ENCODE measurements around the gene PELI2. TPM values are rescaled to one million over a fixed set of nuclear protein-coding genes. Genes with fewer than 3 reads are reported as not detected.

Gene PELI2
- total and polyA plus RNA-seq, 3 experiments from 2014 or later, result 1.0 to 3.3 (median 2.7) TPM

GRCh38 chr14:56108057-56108456, 10.2 kb upstream of the PELI2 start:
- POLR2A ChIA-PET, result no interaction called here
- CTCF ChIA-PET, result interaction anchor here (1.1 kb wide), 1 partner anchor 11 kb away, joined by 3 read pairs; no protein-coding TSS in a partner anchor
- Histone ChIP-seq H3K27me3 (ENCODE audit: insufficient read depth, low read length, poor library complexity, severe bottlenecking) (no peaks in the 10 kb centered on the region), H3K27ac (ENCODE audit: low read depth, low read length) (no peak overlapping the region), H3K36me3 (ENCODE audit: insufficient read depth, low read length) (no peaks in the 10 kb centered on the region), H3K4me1 (ENCODE audit: insufficient read depth, low read length) (peaks cover 5% of the 10 kb centered on the region), H3K9me3 (ENCODE audit: low read length) (no peaks in the 10 kb centered on the region), H3K4me3 (ENCODE audit: low read length) (no peak overlapping the region)
- peaks cover 5 to 24% of the 10 kb centered on the region in 2 donors for H3K27me3 Mint-ChIP-seq
- DNase-seq, result no peak
- H3K4me1 Mint-ChIP-seq, result no peaks in the 10 kb centered on the region
- H3K4me3 Mint-ChIP-seq, result no peak overlapping the region
- peaks cover 0 to 2% (median 0%) of the 10 kb centered on the region in 5 donors for H3K9me3 Mint-ChIP-seq
- no peak overlapping the region for H3K27ac Mint-ChIP-seq
- H3K36me3 Mint-ChIP-seq, result peaks cover 0 to 11% (median 5%) of the 10 kb centered on the region in 3 donors

GRCh38 chr14:56112781-56113180, 5.4 kb upstream of the PELI2 start:
- Mint-ChIP-seq H3K4me1 (peaks cover 15 to 21% (median 19%) of the 10 kb centered on the region in 3 donors), H3K36me3 (peaks cover 2 to 11% (median 3%) of the 10 kb centered on the region in 3 donors), H3K27me3 (peaks cover 1 to 11% of the 10 kb centered on the region in 2 donors), H3K27ac (peak overlapping the region in 1 of 8 donors; percentile 8), H3K9me3 (peaks cover 0 to 2% (median 0%) of the 10 kb centered on the region in 5 donors), H3K4me3 (no peak overlapping the region)
- Histone ChIP-seq H3K27ac (ENCODE audit: low read depth, low read length) (no peak overlapping the region), H3K27me3 (ENCODE audit: insufficient read depth, low read length, poor library complexity, severe bottlenecking) (no peaks in the 10 kb centered on the region), H3K4me3 (ENCODE audit: low read length) (no peak overlapping the region), H3K9me3 (ENCODE audit: low read length) (no peaks in the 10 kb centered on the region), H3K36me3 (ENCODE audit: insufficient read depth, low read length) (no peaks in the 10 kb centered on the region), H3K4me1 (ENCODE audit: insufficient read depth, low read length) (peaks cover 22% of the 10 kb centered on the region)
- no peak for DNase-seq
- ChIA-PET CTCF (no interaction called here), POLR2A (no interaction called here)

- POLR2A ChIA-PET, result no interaction called here
- H3K4me1 Mint-ChIP-seq, result peaks cover 28 to 35% (median 32%) of the 10 kb centered on the region in 3 donors
These were observed 2.8 kb upstream of the PELI2 start for GRCh38 chr14:56115334-56115870.

GRCh38 chr14:56115976-56116893, 2.0 kb upstream of the PELI2 start:
- Histone ChIP-seq H3K4me1 (ENCODE audit: insufficient read depth, low read length) (peaks cover 36% of the 10 kb centered on the region), H3K36me3 (ENCODE audit: insufficient read depth, low read length) (no peaks in the 10 kb centered on the region), H3K27ac (ENCODE audit: low read depth, low read length) (no peak overlapping the region), H3K27me3 (ENCODE audit: insufficient read depth, low read length, poor library complexity, severe bottlenecking) (no peaks in the 10 kb centered on the region), H3K4me3 (ENCODE audit: low read length) (no peak overlapping the region), H3K9me3 (ENCODE audit: low read length) (no peaks in the 10 kb centered on the region)
- H3K36me3 Mint-ChIP-seq, result peaks cover 0 to 6% (median 5%) of the 10 kb centered on the region in 3 donors
- ChIA-PET CTCF (no interaction called here), POLR2A (no interaction called here)
- H3K27ac Mint-ChIP-seq, result peak overlapping the region; percentile 10 to 99 (median 67)
- H3K4me1 Mint-ChIP-seq, result peaks cover 35 to 43% (median 41%) of the 10 kb centered on the region in 3 donors
- DNase-seq, result peak in 1 of 5 donors; percentile 25
- peak overlapping the region; percentile 5 to 79 (median 30) for H3K4me3 Mint-ChIP-seq
- peaks cover 0 to 2% (median 0%) of the 10 kb centered on the region in 5 donors for H3K9me3 Mint-ChIP-seq
- peaks cover 6 to 19% of the 10 kb centered on the region in 2 donors for H3K27me3 Mint-ChIP-seq

More at GRCh38 chr14:56115334-56115870, 2.8 kb upstream of the PELI2 start:
- H3K4me3 Mint-ChIP-seq, result peak overlapping the region in 1 of 7 donors; percentile 20
- H3K9me3 ChIP-seq (ENCODE audit: low read length), result no peaks in the 10 kb centered on the region
- H3K36me3 ChIP-seq (ENCODE audit: insufficient read depth, low read length), result no peaks in the 10 kb centered on the region
- H3K27me3 Mint-ChIP-seq, result peaks cover 4 to 16% of the 10 kb centered on the region in 2 donors
- H3K27ac Mint-ChIP-seq, result peak overlapping the region in 7 of 8 donors; percentile 10 to 99 (median 49)
- CTCF ChIA-PET, result no interaction called here
- H3K36me3 Mint-ChIP-seq, result peaks cover 0 to 11% (median 6%) of the 10 kb centered on the region in 3 donors
- H3K27ac ChIP-seq (ENCODE audit: low read depth, low read length), result no peak overlapping the region
- no peaks in the 10 kb centered on the region for H3K27me3 ChIP-seq (ENCODE audit: insufficient read depth, low read length, poor library complexity, severe bottlenecking)
- H3K4me1 ChIP-seq (ENCODE audit: insufficient read depth, low read length), result peaks cover 32% of the 10 kb centered on the region
- H3K9me3 Mint-ChIP-seq, result peaks cover 0 to 2% (median 0%) of the 10 kb centered on the region in 5 donors
- no peak overlapping the region for H3K4me3 ChIP-seq (ENCODE audit: low read length)
- DNase-seq, result no peak

- Mint-ChIP-seq H3K27ac (no peak overlapping the region), H3K27me3 (peaks cover 6 to 37% of the 10 kb centered on the region in 2 donors), H3K36me3 (peaks cover 0 to 6% (median 1%) of the 10 kb centered on the region in 3 donors), H3K4me3 (peak overlapping the region in 5 of 7 donors; percentile 30 to 95 (median 68)), H3K4me1 (peaks cover 42 to 54% (median 51%) of the 10 kb centered on the region in 3 donors), H3K9me3 (no peaks in the 10 kb centered on the region)
- no peak overlapping the region for H3K27ac ChIP-seq (ENCODE audit: low read depth, low read length)
- no peaks in the 10 kb centered on the region for H3K36me3 ChIP-seq (ENCODE audit: insufficient read depth, low read length)
- H3K4me1 ChIP-seq (ENCODE audit: insufficient read depth, low read length), result peaks cover 31% of the 10 kb centered on the region
- H3K9me3 ChIP-seq (ENCODE audit: low read length), result no peaks in the 10 kb centered on the region
- peak overlapping the region; percentile 52 for H3K4me3 ChIP-seq (ENCODE audit: low read length)
- ChIA-PET POLR2A (no interaction called here), CTCF (interaction anchor here (1.0 kb wide), 1 partner anchor 11 kb away, joined by 3 read pairs; no protein-coding TSS in a partner anchor)
- no peaks in the 10 kb centered on the region for H3K27me3 ChIP-seq (ENCODE audit: insufficient read depth, low read length, poor library complexity, severe bottlenecking)
- peak in 2 of 5 donors; percentile 6 to 51 for DNase-seq
These were observed 485 bp downstream of the PELI2 start for GRCh38 chr14:56118611-56119181.

GRCh38 chr14:56119201-56119981, 1.2 kb downstream of the PELI2 start:
- POLR2A ChIA-PET, result no interaction called here
- H3K4me3 Mint-ChIP-seq, result peak overlapping the region; percentile 74 to 90 (median 87)
- Histone ChIP-seq H3K36me3 (ENCODE audit: insufficient read depth, low read length) (no peaks in the 10 kb centered on the region), H3K4me1 (ENCODE audit: insufficient read depth, low read length) (peaks cover 31% of the 10 kb centered on the region), H3K27ac (ENCODE audit: low read depth, low read length) (no peak overlapping the region), H3K27me3 (ENCODE audit: insufficient read depth, low read length, poor library complexity, severe bottlenecking) (no peaks in the 10 kb centered on the region), H3K9me3 (ENCODE audit: low read length) (no peaks in the 10 kb centered on the region), H3K4me3 (ENCODE audit: low read length) (peak overlapping the region; percentile 52)
- H3K27me3 Mint-ChIP-seq, result peaks cover 6 to 38% of the 10 kb centered on the region in 2 donors
- no peaks in the 10 kb centered on the region for H3K9me3 Mint-ChIP-seq
- H3K4me1 Mint-ChIP-seq, result peaks cover 42 to 55% (median 53%) of the 10 kb centered on the region in 3 donors
- H3K27ac Mint-ChIP-seq, result peak overlapping the region in 7 of 8 donors; percentile 36 to 80 (median 64)
- H3K36me3 Mint-ChIP-seq, result peaks cover 0 to 6% (median 1%) of the 10 kb centered on the region in 3 donors
- CTCF ChIA-PET, result interaction anchor here (1.0 to 1.4 kb wide), 2 partner anchors 9 to 11 kb away, joined by 3 read pairs; no protein-coding TSS in a partner anchor
- DNase-seq, result peak in 4 of 5 donors; percentile 7 to 32 (median 14)

GRCh38 chr14:56120091-56120691, 2.0 kb downstream of the PELI2 start:
- peaks cover 44 to 55% (median 53%) of the 10 kb centered on the region in 3 donors for H3K4me1 Mint-ChIP-seq
- Histone ChIP-seq H3K4me3 (ENCODE audit: low read length) (peak overlapping the region; percentile 52), H3K27me3 (ENCODE audit: insufficient read depth, low read length, poor library complexity, severe bottlenecking) (no peaks in the 10 kb centered on the region), H3K27ac (ENCODE audit: low read depth, low read length) (no peak overlapping the region), H3K36me3 (ENCODE audit: insufficient read depth, low read length) (no peaks in the 10 kb centered on the region), H3K4me1 (ENCODE audit: insufficient read depth, low read length) (peaks cover 31% of the 10 kb centered on the region), H3K9me3 (ENCODE audit: low read length) (no peaks in the 10 kb centered on the region)
- CTCF ChIA-PET, result interaction anchor here (1.4 kb wide), 1 partner anchor 8 kb away, joined by 3 read pairs; no protein-coding TSS in a partner anchor
- peak overlapping the region; percentile 74 to 90 (median 87) for H3K4me3 Mint-ChIP-seq
- POLR2A ChIA-PET, result no interaction called here
- H3K9me3 Mint-ChIP-seq, result no peaks in the 10 kb centered on the region
- peaks cover 6 to 46% of the 10 kb centered on the region in 2 donors for H3K27me3 Mint-ChIP-seq
- peaks cover 0 to 6% (median 1%) of the 10 kb centered on the region in 3 donors for H3K36me3 Mint-ChIP-seq
- peak overlapping the region in 5 of 8 donors; percentile 12 to 80 (median 49) for H3K27ac Mint-ChIP-seq
- DNase-seq, result peak in 1 of 5 donors; percentile 16
